ENCODE measurements around the gene GPRC5C.
A peak's percentile ranks its signal among the peaks of the same experiment; 100 is the strongest.

The GPRC5C gene

GRCh38 chr17:74431568-74432423, at the start of gene GPRC5C:
Gene GPRC5C (plus strand): TSS chr17:74432088. CDS start chr17:74439777, 7,689 bp downstream.
- DNase-seq (ENCODE audit: low read depth): peak; percentile 46
- peak within 1 kb of the TSS; percentile 76 for H3K4me3 ChIP-seq (ENCODE audit: low read length)
- no peak for TF ChIP-seq CTCF (conservative IDR thresholded peaks at IDR 0.05; ENCODE audit: low read depth, low read length)

GRCh38 chr17:74383141-74383540, 48.7 kb upstream of the GPRC5C start:
- no peak for DNase-seq (ENCODE audit: low read depth)
- no peak for TF ChIP-seq CTCF (conservative IDR thresholded peaks at IDR 0.05; ENCODE audit: low read depth, low read length)
- H3K4me3 ChIP-seq (ENCODE audit: low read length): no peak overlapping the region

- no peak overlapping the region for H3K4me3 ChIP-seq (ENCODE audit: low read length)
- DNase-seq (ENCODE audit: low read depth): no peak
- TF ChIP-seq CTCF (conservative IDR thresholded peaks at IDR 0.05; ENCODE audit: low read depth, low read length): no peak
Observed at GRCh38 chr17:74385201-74385600, 46.7 kb upstream of the GPRC5C start.

GRCh38 chr17:74386386-74386785, 45.5 kb upstream of the GPRC5C start:
- H3K4me3 ChIP-seq (ENCODE audit: low read length): no peak overlapping the region
- DNase-seq (ENCODE audit: low read depth): no peak
- TF ChIP-seq CTCF (conservative IDR thresholded peaks at IDR 0.05; ENCODE audit: low read depth, low read length): no peak

GRCh38 chr17:74387365-74388218, 44.3 kb upstream of the GPRC5C start:
- no peak for DNase-seq (ENCODE audit: low read depth)
- H3K4me3 ChIP-seq (ENCODE audit: low read length): no peak overlapping the region
- no peak for TF ChIP-seq CTCF (conservative IDR thresholded peaks at IDR 0.05; ENCODE audit: low read depth, low read length)

GRCh38 chr17:74389084-74389753, 42.7 kb upstream of the GPRC5C start:
- TF ChIP-seq CTCF (conservative IDR thresholded peaks at IDR 0.05; ENCODE audit: low read depth, low read length): no peak
- DNase-seq (ENCODE audit: low read depth): no peak
- H3K4me3 ChIP-seq (ENCODE audit: low read length): no peak overlapping the region
